CD4-positive, alpha-beta T cell treated with Interleukin-4 for 1 hour (primary cell): ENCODE data around the gene ZNF487.
A peak's percentile ranks its signal among the peaks of the same experiment; 100 is the strongest.
"Not testable (repeated sequence)": the region's sequence is repeated elsewhere in the genome, so short reads cannot be mapped to it uniquely, and the experiment has no call there.

Source experiments
- DNase-seq, 2 donors: peaks; one replicate each; pipeline ENCODE4 v3.0.0-alpha.2; 2020 to 2022

ZNF487 gene

DNA sequence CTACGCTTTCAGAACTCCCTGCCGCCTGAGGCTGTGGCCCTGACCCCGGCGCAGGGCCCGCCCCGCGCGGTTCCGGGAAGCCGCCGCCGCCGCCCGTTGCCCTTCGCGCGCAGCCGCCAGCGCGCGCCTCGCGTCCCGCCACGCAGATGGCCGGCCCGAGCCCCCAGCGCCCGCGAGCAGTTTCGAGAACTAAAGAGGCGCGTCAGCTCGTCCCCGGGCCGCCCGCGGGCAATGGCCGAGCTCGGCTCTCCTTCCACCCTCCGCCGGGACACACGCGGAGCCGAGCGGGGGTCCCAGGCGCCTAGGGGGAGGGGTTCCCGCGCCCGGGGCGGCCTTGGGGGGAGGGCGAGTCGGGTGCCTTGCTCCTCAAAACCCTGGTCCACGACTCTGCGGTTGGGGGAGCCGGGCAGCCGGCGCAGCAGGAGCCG, 29.7 kb upstream of the ZNF487 start:
- peak; percentile 51 to 56 for DNase-seq

- DNase-seq: peak; percentile 86 to 90
Measured at GRCh38 chr10:43407576-43408330, 29.2 kb upstream of the ZNF487 start.

DNA sequence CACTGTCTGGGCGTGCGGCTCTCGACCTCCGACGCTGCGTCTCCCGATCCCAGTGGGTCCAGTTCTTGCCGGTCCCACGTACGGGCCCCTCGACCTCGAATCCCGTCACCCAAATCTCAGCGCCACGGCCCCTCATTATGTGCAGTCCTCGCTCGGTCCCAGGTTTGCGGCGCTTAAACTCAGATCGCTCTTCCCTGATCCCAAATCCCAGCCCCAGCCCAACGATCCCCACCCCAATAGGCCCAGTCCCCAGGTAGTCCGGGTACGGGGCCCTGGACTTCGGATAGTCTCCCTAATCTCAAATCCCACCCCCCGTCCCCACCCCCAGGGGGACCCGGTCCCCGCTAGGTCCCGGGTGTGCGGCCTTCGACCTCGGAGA, 28.6 kb upstream of the ZNF487 start:
- no peak for DNase-seq

- DNase-seq: peak; percentile 97
Measured at GRCh38 chr10:43408710-43409384, 28.1 kb upstream of the ZNF487 start, which contains the start of gene HNRNPF. Gene HNRNPF, minus strand, starts transcription at chr10:43409186. Its CDS starts 21,302 bp downstream, at chr10:43387884.

GRCh38 chr10:43409385-43410109, 27.4 kb upstream of the ZNF487 start:
- peak; percentile 86 to 88 for DNase-seq

GRCh38 chr10:43410345-43410744, 26.6 kb upstream of the ZNF487 start:
- DNase-seq: no peak

- no peak for DNase-seq
Measured at GRCh38 chr10:43411536-43411935, 25.4 kb upstream of the ZNF487 start.

DNA sequence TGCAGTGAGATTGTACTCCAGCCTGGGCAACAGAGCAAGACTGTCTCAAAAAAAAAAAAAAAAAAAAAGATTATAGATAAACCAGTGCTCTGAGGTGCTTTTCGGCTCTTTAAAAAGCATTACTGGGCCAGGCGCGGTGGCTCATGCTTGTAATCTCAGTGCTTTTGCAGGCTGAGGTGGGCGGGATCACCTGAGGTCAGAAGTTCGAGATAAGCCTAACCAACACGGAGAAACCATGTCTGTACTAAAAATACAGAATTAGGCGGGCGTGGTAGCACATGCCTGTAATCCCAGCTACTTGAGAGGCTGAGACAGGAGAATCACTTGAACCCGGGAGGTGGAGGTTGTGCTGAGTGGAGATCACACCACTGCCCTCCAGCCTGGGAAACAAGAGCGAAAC, 21.4 kb upstream of the ZNF487 start:
- DNase-seq: no peak

- DNase-seq: peak; percentile 76 to 77
Measured at GRCh38 chr10:43417950-43418768, 18.8 kb upstream of the ZNF487 start.

DNA sequence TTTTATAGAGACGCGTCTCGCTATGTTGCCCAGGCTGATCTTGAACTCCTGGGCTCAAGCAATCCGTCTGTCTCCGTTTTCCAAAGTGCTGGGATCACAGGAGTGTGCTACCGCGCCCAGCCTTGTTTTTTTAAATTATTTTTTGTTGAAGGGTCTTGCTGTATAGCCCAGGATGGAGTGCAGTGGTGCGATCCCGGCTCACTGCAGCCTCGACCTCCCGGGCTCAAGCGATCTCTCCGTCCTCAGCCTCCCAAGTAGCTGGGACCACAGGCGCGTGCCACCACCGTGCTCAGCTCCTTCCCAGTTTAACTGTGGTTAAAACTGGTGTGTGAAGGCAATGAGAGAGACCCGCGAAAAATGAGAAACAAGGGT, 16.9 kb upstream of the ZNF487 start:
- DNase-seq: no peak

GRCh38 chr10:43420369-43421200, 16.3 kb upstream of the ZNF487 start:
- peak; percentile 89 to 90 for DNase-seq

DNA sequence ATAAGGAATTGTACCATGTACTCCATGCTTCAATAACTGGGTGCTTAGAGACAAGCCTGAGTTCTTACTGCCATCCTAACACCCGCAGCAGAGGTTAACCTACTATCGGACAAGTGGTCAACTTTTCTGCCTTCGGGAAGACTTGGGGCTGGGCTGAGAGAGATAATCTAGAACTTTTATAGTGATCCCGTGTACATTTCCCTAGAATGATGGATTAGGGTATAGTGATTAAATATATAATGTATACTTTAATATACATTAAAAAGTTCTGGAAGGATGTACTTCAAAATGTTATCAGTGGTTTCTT, 15.8 kb upstream of the ZNF487 start:
- no peak for DNase-seq

DNA sequence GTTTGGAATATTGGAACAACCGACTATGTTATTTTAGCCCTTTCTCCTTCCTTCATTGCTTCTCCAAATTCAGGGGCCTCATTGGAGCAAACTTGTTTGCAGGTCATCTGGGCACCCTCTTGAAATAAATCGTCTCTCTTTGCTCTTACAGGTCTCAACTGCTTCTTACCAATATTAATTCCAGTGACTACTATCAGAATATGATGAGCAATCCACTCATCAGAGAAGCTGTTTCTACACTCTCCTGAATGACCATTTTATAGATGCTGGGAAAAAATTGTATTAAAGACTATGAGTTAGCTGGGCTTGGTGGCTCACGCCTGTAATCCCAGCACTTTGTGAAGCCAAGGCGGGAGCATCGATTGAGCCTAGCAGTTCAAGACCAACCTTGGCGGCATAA, 15.4 kb upstream of the ZNF487 start:
- no peak for DNase-seq

DNA sequence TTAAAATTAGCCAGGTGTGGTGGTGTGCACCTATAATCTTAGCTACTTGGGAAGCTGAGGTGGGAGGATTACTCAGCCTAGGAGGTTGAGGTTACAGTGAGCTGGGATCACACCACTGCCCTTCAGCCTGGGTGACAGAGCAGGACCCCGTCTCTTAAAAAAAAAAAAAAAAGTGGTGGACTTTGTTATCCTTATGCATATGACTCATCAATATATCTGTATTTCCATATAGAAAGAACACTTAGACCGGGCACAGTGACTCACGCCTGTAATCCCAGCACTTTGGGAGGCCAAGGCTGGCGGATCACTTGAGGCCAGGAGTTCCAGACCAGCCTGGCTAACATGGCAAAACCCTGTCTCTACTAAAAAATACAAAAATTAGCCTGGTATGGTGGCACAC, 15.0 kb upstream of the ZNF487 start:
- not testable (repeated sequence) for DNase-seq

DNA sequence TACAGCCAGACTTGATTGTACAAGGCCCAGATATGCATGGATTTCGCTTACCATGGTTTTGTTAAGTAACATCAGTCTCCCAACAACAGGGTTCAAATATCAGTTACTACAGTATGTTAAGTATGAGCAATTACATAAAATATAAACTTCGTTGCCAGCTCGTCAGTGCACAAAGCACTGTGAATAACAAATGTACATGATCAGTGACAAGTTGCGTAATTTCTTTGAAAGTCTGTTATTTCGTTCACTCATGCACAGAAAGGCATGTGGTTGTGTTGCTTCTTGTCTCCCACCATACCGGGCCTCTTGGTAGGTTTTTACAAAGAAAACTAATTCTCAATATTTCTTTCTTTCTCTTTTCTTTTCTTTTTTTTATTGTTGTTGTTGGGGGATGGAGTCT, 12.5 kb upstream of the ZNF487 start:
- DNase-seq: no peak

GRCh38 chr10:43426476-43426875, 10.4 kb upstream of the ZNF487 start:
- not testable (repeated sequence) for DNase-seq

DNA sequence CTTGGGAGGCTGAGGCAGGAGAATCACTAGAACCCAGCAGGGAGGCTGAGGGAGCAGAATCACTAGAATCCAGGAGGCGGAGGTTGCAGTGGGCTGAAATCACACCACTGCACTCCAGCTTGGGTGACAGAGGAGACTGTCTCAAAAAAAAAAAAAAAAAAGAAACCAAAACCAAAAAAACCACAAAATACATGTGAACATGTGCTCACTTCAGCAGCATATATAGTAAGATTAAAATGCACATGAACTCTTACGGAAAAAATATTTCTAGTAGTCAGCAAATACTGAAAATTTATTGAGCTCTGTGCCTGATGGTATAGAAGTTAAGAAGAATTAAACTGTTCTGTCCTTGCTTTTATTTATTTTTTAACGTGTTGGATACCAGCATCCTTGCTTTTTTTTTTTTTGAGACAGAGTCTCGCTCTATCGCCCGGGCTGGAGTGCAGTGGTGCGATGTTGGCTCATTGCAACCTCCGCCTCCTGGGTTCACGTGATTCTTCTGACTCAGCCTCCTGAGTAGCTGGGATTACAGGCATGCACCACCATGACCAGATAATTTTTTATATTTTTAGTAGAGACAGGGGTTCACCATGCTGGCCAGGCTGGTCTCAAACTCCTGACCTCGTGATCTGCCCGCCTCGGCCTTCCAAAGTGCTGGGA, 9.6 kb upstream of the ZNF487 start:
- peak; percentile 37 for DNase-seq

DNA sequence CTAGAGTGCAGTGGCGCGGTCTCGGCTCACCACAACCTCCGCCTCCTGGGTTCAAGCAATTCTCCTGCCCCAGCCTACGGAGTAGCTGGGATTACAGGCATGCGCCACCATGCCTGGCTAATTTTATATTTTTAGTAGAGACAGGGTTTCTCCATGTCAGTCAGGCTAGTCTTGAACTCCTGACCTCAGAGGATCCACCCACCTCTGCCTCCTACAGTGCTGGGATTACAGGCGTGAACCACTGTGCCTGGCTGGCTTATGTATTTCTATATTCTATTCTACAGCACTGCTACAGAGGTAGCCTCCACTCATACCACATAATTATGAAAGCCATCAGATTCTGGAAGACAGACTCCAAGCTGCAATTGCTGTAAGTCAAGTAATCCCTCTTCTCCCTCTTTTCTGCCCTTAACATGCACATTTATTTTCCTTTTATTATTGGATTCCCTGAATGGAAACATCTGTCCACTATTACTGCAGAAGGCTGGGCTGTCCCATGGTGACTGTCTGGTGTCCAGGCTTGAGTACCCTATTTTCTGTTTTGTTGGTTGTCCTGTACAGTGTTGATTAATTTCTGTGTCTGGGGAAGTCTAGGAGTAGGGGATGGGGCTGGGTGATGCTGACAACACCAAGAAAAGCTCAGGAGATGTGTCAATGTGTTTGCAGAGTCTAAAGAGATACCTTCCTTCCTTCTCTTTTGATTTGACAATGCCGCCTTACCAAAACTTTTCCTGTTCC, 5.8 kb upstream of the ZNF487 start:
- DNase-seq: no peak

DNA sequence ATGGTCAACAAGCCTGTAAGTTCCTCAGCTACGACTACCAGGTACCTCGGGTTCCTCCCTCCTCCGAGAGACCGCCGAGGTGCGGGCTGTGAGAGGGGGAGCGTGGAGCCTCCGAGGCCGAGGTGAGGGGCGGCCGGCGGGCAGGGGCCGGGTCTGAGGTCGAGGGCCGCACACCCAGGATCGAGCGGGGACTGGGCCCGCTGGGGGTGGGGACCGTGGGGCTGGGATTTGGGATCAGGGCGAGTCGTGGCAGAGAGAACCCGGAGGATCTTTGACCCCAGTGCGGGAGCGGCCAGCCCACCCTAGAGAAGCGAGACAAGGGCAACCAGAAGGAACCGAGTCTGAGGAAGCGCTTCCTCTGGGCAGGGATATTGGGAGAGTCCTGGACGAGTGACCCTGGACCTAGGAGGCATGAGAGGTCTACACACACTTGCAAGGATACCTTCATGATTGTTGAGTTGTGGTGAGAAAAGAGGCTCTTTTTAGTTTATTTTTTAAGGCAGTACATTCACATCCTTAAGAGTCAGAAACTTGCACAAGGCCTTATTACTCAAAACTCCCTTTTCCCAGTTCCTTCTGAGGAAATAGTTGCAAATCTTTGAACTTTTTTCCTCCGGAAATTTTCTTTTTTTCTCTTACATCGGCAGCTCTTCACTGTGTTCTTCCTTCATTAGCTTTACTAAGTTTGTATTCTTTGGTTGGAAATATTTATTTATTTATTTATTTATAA, 395 bp downstream of the ZNF487 start:
- no peak for DNase-seq
